Mucosa of descending colon (tissue), 3 donors: ENCODE measurements around the gene MPV17. TPM values are rescaled to one million over a fixed set of nuclear protein-coding genes. Genes with fewer than 3 reads are reported as not detected.

Experiments
- ATAC-seq: fragments of 200-7000 bp; cut with Tn5 transposase; one replicate; pipeline ENCODE4 v1.9.1; 2020; ENCODE audit warnings: mild to moderate bottlenecking, moderate library complexity
- DNase-seq, 3 donors: peaks; one replicate each; pipeline ENCODE4 v3.0.0-alpha.2; 2020
- H3K36me3 ChIP-seq: fragments of 200-600 bp; one replicate; pipeline ENCODE4 v1.8.0; 2021; ENCODE audit warnings: low read depth, mild to moderate bottlenecking
- H3K4me1 ChIP-seq: fragments of 200-600 bp; one replicate; pipeline ENCODE4 v1.8.0; 2021; ENCODE audit warnings: low read depth, mild to moderate bottlenecking
- H3K4me3 ChIP-seq: fragments of 200-600 bp; one replicate; pipeline ENCODE4 v1.8.0; 2021; ENCODE audit warnings: mild to moderate bottlenecking
- H3K9me3 ChIP-seq: fragments of 200-600 bp; one replicate; pipeline ENCODE4 v1.8.0; 2021; ENCODE audit warnings: mild to moderate bottlenecking
- CTCF ChIP-seq: fragments of 200-600 bp; IDR thresholded peaks from one replicate; pipeline ENCODE4 v1.8.0; 2022; ENCODE audit warnings: antibody characterized with exemption, mild to moderate bottlenecking
- intact Hi-C, 2 donors: fragments of 100-400 bp; cut with DNase I in 1 of 2; cut with micrococcal nuclease in 1 of 2; formaldehyde crosslinking; loops; one replicate each; pipeline versions ENCODE4 v1.11.0 to v1.11.1; 2022; cut with DNase I, micrococcal nuclease
- total RNA-seq, 3 donors: library from RNA; stranded (reverse); fragmentation: NEBNext Ultra II Directional in 2 of 3; extraction: Animal tissue kit (Norgen Biotek cat#: 25700) in 2 of 3; gene quantifications; one replicate each; pipeline versions ENCODE4 v1.2.1 to v1.2.4, GENCODE V29; 2021 to 2023
- donor health status: DM: no; HTN: no; CAD: no; lungs with moderate emphysema.
- donor health status: DM: no; HTN: no; CAD: no.
- donor health status: DM: no; HTN: yes; CAD: no.

The MPV17 gene
- total RNA-seq, 3 donors from 2014 or later, result 39.5 to 49.0 (median 41.9) TPM

GRCh38 chr2:27298391-27299080, 24.4 kb downstream of the MPV17 start:
- Histone ChIP-seq H3K4me1 (no peaks in the 10 kb centered on the region), H3K4me3 (no peak overlapping the region), H3K9me3 (no peaks in the 10 kb centered on the region), H3K36me3 (no peaks in the 10 kb centered on the region)
- intact Hi-C loops, result no loop called here
- no peak for ATAC-seq
- no peak for DNase-seq
- TF ChIP-seq CTCF, result no peak

GRCh38 chr2:27297195-27297594, 25.7 kb downstream of the MPV17 start:
- intact Hi-C loops, result no loop called here
- H3K4me3 ChIP-seq, result no peak overlapping the region
- ATAC-seq (no peak), DNase-seq (no peak)
- no peaks in the 10 kb centered on the region for H3K36me3 ChIP-seq
- TF ChIP-seq CTCF, result no peak
- H3K9me3 ChIP-seq, result no peaks in the 10 kb centered on the region
- H3K4me1 ChIP-seq, result no peaks in the 10 kb centered on the region

- no peaks in the 10 kb centered on the region for H3K36me3 ChIP-seq
- ATAC-seq, result no peak
- no peak for TF ChIP-seq CTCF
- H3K4me1 ChIP-seq, result no peaks in the 10 kb centered on the region
- H3K9me3 ChIP-seq, result no peaks in the 10 kb centered on the region
- no peak overlapping the region for H3K4me3 ChIP-seq
- intact Hi-C loops, result no loop called here
- no peak for DNase-seq
Observed at GRCh38 chr2:27296481-27296880, 26.4 kb downstream of the MPV17 start.

GRCh38 chr2:27294928-27295327, 28.0 kb downstream of the MPV17 start:
- intact Hi-C loops, result no loop called here
- DNase-seq, result no peak
- Histone ChIP-seq H3K36me3 (no peaks in the 10 kb centered on the region), H3K4me1 (no peaks in the 10 kb centered on the region), H3K4me3 (no peak overlapping the region), H3K9me3 (no peaks in the 10 kb centered on the region)
- ATAC-seq, result no peak
- TF ChIP-seq CTCF, result no peak

GRCh38 chr2:27291865-27292264, 31.0 kb downstream of the MPV17 start:
- no peaks in the 10 kb centered on the region for H3K4me1 ChIP-seq
- no peak for ATAC-seq
- TF ChIP-seq CTCF, result no peak
- intact Hi-C loops, result no loop called here
- no peak for DNase-seq
- H3K4me3 ChIP-seq, result no peak overlapping the region
- no peaks in the 10 kb centered on the region for H3K9me3 ChIP-seq
- no peaks in the 10 kb centered on the region for H3K36me3 ChIP-seq

GRCh38 chr2:27290549-27290948, 32.3 kb downstream of the MPV17 start:
- Histone ChIP-seq H3K9me3 (no peaks in the 10 kb centered on the region), H3K4me3 (no peak overlapping the region), H3K36me3 (no peaks in the 10 kb centered on the region), H3K4me1 (no peaks in the 10 kb centered on the region)
- intact Hi-C loops, result no loop called here
- ATAC-seq, result no peak
- DNase-seq, result no peak
- TF ChIP-seq CTCF, result no peak
